HK-2 (cell line): ENCODE measurements around the gene ULK4.
"Not testable (repeated sequence)": the region's sequence is repeated elsewhere in the genome, so short reads cannot be mapped to it uniquely, and the experiment has no call there.

Experiments used
- DNase-seq: peaks from one replicate; pipeline ENCODE4 v3.0.0-alpha.2; 2018; ENCODE audit not compliant: unreplicated experiment

ULK4 gene

DNA sequence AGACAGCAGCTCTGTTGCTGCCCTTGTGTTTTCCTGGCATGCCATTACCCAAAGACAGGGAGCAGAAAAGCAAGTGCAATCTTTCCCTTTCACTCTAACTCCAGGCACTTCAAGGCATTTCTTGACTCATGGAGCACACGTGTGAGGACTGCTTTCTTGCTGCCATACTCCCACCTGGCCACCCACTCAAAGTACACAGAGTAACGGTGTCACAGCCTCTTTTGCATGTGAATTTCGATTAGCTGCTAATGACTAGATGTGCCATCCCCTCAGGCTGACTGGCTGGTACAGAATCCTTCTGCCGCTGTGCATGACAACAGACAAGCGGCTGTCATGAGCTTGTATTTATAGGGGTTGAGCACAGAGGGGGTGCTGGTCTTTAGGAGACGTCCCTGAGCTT is 382.0 kb downstream of the ULK4 start:
- no peak for DNase-seq

DNA sequence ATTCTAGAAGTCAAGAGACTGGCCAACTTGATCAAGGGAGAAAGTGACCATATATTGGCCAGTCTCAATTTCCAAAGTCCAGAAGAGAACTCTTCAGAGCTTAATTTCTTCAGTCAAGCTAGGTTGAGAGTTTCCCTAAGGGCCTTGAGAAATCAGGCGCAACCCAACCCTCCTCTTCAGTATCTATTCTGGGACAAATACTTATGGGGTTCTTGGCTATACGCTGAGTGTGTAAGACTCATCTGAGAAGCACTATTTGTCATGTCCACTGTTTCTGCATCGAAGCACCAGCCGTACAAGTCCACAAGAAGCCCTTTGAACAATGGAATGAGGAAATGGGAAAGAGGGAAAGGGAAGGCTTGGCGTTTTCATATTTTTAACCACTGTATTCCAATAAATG is 383.1 kb downstream of the ULK4 start:
- DNase-seq = no peak

GRCh38 chr3:41575724-41576123 is 386.2 kb downstream of the ULK4 start:
- DNase-seq = no peak

- no peak for DNase-seq
Measured at GRCh38 chr3:41574900-41575299, 387.0 kb downstream of the ULK4 start.

DNA sequence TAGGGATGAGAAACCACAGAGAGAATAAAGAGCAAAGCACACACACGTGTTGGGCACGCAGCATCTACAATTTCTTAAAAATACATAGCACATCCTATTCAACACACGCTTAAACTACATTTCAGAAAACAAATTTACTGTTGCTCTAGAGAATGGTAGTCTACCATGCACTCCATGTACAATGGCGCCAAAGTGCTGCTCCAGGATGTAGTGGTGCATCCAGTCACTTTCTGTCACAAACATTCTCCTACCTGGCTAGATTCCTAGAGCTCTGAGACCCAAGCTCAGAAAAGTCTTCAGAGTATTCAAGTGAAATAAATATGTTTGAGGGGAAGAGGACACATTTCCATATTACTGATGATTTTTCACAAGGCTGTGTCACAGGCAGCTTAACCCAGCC is 388.3 kb downstream of the ULK4 start:
- no peak for DNase-seq

DNA sequence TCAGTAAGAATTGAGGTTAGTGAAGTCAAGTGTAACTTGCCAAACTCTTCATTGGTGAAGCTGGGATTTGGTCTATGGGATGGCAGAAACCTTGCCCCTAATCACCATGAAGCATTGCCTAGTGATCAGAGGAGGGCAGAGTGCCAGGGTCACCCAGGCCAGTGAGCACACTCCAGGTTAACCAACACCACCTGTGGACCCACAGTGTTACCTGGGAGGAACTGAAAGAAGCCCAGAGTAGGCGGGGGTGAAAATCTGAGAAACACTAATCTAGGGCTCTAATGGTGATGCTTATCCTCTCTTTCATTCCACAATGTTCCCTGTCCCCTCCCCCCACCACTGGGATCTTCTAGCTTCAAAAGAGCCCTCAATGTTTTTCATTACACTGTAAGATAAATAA is 389.8 kb downstream of the ULK4 start:
- DNase-seq = no peak

DNA sequence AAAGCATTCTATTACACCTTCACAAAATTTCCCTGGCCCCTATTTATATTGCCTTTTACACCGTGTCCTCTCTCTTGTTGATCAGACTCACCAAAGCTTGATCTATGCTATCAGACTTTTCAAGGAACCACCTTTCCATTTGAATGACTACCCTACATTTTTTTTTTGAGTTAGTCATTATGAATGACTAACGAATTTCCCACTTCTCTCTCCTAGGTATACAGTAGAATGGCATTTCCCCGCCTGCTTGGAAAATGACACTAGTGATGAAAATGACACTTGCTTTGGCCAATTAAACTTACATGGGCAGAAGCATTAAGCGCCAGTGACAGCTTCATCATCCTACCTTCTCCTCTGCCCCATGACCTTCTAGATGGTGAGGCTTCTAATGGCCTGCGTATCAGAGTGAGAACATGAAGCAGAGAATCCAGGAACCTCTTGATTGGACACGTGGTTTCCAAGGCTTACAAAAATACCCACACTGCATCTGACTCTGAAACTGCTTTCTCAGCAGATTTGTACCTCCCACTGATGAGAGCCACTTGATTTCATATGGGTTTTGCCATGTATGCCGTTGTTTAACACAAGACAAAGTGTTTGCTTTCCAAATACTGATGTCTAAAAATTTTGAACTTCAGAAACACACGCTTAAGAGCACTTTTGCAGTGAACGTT is 392.1 kb downstream of the ULK4 start:
- DNase-seq = no peak

DNA sequence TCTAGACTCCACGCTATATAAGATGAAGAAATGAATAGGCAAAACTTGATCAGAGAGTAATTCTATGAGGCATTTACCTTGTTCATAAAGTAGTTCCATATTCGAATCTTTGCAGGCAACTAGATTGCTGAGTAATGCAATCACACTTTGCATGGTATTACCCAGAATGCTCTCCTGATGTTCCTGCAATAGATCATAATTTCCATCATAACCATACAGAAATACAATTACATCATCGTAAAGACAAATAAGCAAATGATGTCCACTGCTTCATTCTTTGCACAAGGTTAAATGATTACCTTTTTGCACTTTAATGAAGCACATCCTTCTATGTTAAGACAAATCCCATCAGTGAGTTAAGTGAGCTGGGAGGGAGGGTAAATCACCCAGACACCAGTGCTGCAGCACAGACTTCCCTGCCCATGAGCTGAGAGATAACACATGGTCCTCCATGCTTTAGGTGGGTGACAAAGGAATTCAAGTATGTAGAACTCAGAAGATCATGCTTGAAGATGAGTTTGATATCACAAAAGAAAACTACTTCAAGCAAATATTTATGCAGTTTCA is 395.9 kb downstream of the ULK4 start:
- no peak for DNase-seq

- DNase-seq = no peak
Measured at GRCh38 chr3:41565003-41565402, 396.9 kb downstream of the ULK4 start.

- DNase-seq = not testable (repeated sequence)
Measured at GRCh38 chr3:41556245-41556644, 405.7 kb downstream of the ULK4 start.

- DNase-seq = no peak
Measured at GRCh38 chr3:41532976-41533375, 428.9 kb downstream of the ULK4 start.

- no peak for DNase-seq
Measured at GRCh38 chr3:41526995-41527573, 434.8 kb downstream of the ULK4 start.

DNA sequence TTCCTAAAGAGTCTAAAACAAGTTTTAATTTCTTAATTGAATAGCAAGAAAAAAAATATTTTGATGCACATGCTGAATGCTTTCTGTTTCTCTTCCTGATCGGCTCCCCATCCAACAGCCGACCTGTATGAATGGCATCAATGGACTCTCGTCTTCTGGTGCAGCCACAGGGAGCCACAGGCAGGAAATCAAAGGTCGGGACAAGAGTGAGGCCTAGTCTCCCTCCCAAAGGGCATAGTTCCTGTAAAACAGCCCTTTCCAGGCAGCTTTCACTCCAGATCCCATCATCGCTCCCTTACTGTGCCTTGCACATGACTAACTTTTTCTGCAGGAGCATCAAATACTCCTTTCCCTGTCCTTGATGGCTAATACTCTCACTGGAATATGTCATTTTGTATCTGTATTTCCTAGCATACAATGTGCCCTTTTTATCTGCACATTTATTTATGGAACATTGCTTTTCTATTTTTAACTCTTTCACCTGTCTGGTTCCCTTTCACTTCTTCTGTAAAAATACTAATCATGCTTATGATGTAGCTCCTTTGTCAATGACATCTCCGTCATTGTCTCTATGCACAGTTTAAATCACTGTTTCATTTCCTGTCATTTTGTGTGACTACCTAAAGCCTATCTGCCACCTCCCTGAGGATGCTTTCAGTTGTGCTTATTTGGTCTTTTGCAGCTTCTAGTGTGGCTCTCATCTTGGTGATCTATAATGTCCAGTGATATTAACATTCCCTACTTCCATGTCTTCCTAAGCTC is 436.4 kb downstream of the ULK4 start:
- DNase-seq = no peak

- no peak for DNase-seq
Measured at GRCh38 chr3:41523897-41524296, 438.0 kb downstream of the ULK4 start.

- no peak for DNase-seq
Measured at GRCh38 chr3:41522612-41523011, 439.3 kb downstream of the ULK4 start.

DNA sequence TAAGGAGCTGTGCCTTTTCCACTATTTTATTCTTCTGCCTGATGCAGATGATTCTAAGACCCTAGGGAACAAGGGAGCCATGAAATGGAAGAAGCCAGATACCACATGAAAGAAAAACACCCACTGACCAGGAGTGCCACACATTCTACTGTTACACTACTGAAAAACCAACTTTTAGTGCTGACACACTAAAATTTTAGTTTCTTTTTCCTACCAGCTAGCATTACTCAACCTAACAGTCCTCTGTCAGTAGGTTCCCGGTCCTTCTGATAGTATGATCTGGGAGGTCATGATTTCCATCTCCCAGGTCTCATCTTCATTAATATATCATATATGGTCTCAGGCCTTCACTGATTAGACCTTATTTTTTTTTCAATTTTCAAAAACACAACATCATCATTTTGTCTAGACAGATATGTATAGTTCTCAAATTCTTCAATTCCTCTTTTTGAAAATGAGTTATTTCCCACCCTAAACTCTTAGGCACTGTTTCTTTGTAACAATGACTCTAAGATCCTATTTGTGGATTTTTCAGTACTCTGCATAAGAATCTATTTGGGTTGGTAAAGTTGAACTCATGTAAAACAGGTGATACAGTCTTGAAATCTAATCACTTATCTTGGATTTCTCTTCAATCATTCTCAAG is 440.8 kb downstream of the ULK4 start:
- DNase-seq = no peak

DNA sequence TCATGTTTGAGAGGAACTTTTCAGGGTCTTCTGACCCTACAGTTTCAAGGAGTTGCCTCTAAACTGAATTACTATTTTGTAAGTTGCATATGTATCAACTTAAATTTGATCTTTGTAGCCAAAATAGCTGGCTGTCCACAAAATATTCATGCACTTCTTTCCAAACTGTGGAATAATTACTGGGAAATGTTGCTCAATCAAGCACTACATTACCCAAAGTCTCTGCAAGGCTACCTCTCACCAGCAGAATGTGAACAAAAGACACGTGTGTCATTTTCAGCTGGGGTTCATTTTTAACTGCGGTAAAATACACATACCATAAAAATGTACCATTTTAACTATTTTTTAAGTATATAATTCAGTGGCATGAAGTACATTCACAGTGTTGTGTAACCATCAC is 442.2 kb downstream of the ULK4 start:
- DNase-seq = no peak

GRCh38 chr3:41518626-41519025 is 443.3 kb downstream of the ULK4 start:
- no peak for DNase-seq

- DNase-seq = peak; percentile 27
Measured at GRCh38 chr3:41508063-41508696, 453.7 kb downstream of the ULK4 start.

DNA sequence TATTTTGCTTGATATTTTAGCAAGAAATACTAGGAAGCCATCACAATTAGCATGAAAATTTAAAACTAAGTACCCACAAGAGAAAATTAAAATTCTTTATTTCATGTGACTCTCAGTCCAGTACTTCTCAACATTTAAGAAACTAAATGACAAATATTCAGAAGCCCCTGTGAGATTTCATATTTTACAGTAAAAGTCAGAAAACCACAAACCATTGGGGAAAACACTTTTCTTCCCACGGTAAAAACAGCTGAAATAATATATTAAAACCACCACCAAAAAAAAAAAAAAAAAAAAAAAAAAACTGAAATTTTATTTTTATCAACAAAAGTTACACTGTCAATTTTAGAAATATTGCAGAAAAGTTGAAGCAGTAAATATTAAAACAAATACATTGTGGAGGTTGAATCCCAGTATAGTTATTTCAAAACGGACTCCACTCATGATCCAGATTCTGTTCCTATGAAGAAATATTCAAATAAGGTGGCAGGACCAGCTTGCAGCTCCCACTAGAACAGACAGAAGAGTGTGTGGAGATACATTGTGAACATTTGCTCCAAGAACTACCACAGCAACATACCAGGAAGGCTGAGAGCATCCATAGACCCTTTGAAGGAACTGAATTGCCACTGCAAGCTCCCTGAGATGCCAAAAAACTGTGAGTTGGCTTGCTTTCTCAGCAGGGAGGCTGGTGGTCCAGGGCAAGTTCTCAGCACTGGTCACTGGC is 454.4 kb downstream of the ULK4 start:
- no peak for DNase-seq

GRCh38 chr3:41503998-41504623 is 457.8 kb downstream of the ULK4 start:
- DNase-seq = no peak
